GM12892 (cell line): Measurements from ENCODE around the gene GPSM1.

Experiments used
- POLR2A ChIP-seq: IDR thresholded peaks from 2 replicates; pipeline ENCODE4 v1.6.1; 2011; ENCODE audit warnings: low read depth, low read length, control low read depth
- POLR2AphosphoS5 ChIP-seq: IDR thresholded peaks from 2 replicates; pipeline ENCODE4 v1.6.1; 2011; ENCODE audit warnings: low read depth, low read length, control low read depth
- TAF1 ChIP-seq: IDR thresholded peaks from 2 replicates; pipeline ENCODE4 v1.6.1; 2011; ENCODE audit warnings: low read depth, mild to moderate bottlenecking, control low read depth, low read length, borderline replicate concordance

- TF ChIP-seq POLR2A (no peak), POLR2AphosphoS5 (no peak), TAF1 (no peak)
Measured at GRCh38 chr9:136284311-136284710, 43.0 kb upstream of the GPSM1 start.
